Measurements from ENCODE around the gene DNAJC5. TPM values are rescaled to one million over a fixed set of nuclear protein-coding genes. Genes with fewer than 3 reads are reported as not detected.

Gene DNAJC5
- total and polyA plus RNA-seq, 2 experiments from 2014 or later, result 7.1 to 33.5 TPM

DNA sequence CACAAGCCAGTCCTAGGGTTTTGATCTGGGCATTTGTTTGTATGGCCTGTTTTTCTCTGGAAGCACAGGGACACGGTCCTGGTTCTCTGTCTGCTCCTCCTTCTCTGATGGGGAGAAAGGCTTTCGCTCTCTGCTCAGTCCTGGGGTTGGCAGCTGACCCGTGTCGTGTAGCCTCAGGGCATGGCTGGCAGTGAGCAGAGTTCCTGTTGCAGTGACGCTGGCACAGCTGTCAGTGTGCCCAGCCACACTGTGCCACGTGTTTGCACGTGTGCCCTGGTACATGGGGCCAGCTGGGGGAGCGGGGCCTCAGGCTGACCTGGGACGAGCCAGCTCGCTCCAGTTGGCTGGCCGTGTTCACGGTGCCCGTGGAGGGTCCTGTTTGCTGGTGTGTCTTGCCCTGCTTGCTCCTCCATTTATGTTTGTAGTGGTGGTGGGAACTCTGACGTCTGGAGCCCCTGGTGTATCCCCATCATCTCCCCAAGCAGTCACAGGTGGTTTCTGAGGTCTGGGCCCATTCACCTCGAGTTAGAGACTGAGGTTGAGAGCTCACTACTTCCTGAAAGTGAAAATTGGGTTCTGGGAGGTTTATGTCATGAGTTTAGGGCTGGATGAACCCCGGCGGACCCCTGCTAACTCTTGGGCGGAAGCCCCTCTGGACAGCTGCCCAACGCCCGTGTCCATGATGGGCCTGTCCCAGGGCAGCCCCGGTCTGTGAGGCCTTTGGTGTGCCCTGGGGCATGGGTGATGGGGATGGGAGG lies 10.2 kb upstream of the DNAJC5 start (continued):
- TF ChIP-seq EZH2phosphoT487 (IDR thresholded peaks at IDR 0.05; ENCODE audit: unreplicated experiment), result no peak
- no peak for TF ChIP-seq ZNF331 (CRISPR knock-in tag; IDR thresholded peaks at IDR 0.05; ENCODE audit: low read depth)
- TF ChIP-seq POLR2AphosphoS5 (IDR thresholded peaks at IDR 0.05; ENCODE audit: low read depth), result no peak
- TF ChIP-seq, protein P1, sequence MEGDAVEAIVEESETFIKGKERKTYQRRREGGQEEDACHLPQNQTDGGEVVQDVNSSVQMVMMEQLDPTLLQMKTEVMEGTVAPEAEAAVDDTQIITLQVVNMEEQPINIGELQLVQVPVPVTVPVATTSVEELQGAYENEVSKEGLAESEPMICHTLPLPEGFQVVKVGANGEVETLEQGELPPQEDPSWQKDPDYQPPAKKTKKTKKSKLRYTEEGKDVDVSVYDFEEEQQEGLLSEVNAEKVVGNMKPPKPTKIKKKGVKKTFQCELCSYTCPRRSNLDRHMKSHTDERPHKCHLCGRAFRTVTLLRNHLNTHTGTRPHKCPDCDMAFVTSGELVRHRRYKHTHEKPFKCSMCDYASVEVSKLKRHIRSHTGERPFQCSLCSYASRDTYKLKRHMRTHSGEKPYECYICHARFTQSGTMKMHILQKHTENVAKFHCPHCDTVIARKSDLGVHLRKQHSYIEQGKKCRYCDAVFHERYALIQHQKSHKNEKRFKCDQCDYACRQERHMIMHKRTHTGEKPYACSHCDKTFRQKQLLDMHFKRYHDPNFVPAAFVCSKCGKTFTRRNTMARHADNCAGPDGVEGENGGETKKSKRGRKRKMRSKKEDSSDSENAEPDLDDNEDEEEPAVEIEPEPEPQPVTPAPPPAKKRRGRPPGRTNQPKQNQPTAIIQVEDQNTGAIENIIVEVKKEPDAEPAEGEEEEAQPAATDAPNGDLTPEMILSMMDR (conservative IDR thresholded peaks at IDR 0.05; ENCODE audit: low read depth in 2 of 2), result no peak
- no peak for TF ChIP-seq CREB1 (CRISPR knock-in tag; IDR thresholded peaks at IDR 0.05; ENCODE audit: low read depth)
- TF ChIP-seq EZH2 (IDR thresholded peaks at IDR 0.05; ENCODE audit: low read depth, unreplicated experiment), result no peak

DNA sequence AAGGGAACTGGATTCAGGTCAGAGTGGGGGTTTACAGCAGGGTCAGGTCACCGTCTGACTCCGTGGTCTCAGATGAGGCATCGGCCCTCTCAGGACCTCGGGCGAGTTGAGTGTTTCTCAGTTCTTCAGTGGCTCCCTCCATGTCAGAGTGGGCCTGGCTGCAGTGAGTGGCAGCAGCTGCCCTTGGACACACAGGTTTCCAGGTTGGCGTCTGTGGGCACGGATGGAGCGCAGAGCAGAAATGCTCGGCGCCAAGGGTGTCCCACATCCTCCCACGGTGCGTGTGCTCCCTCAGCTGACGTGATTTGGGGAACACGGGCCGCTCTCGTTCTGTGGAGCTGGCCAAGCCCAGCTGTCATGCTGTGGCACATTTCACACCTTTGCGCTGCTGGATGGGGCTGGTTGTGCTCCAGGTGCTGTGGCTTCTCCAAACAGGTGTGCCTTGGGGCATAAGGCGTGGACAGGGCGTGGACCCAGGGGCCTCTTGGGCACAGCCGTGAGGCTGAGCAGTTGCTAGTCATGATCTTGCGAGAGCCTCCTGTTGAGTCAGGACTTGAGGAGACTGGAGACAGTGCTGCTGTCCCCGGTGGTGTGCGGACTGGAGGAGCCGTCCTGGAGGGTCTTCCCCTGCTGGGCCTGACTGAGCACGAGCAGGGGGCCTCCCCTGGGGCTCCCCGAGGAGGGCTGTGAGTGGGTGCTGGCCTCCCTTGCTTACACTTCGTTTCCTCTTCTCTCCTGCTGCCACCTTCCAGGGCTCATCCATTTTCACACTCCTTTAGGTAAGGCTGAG lies 9.5 kb upstream of the DNAJC5 start:
- peaks cover 8% of the 10 kb centered on the region; the same call in 1 of the 2 replicates for H3K79me2 ChIP-seq (replicated peaks; ENCODE audit: insufficient read depth)
- peaks cover 11% of the 10 kb centered on the region for H4K20me1 ChIP-seq (replicated peaks; ENCODE audit: insufficient read depth)
- peaks cover 11% of the 10 kb centered on the region; the same call in 1 of the 2 replicates for H3K36me3 ChIP-seq (ENCODE audit: insufficient read depth)

More for the DNA sequence above, 9.5 kb upstream of the DNAJC5 start:
- Histone ChIP-seq H3K27me3 (ENCODE audit: insufficient read depth) (no peaks in the 10 kb centered on the region), H3K4me2 (no peak overlapping the region), H2AFZ (no peak overlapping the region), H3K27ac (ENCODE audit: low read depth) (no peak overlapping the region), H3K4me3 (no peak overlapping the region), H3F3A (replicated peaks; ENCODE audit: low read depth) (peaks cover 13% of the 10 kb centered on the region; the same call in 1 of the 2 replicates), H3K4me1 (ENCODE audit: insufficient read depth) (no peaks in the 10 kb centered on the region), H3K9me2 (ENCODE audit: insufficient read depth) (no peaks in the 10 kb centered on the region)
- no peak for TF ChIP-seq POLR2AphosphoS5 (IDR thresholded peaks at IDR 0.05; ENCODE audit: low read depth)
- TF ChIP-seq, protein P1 (conservative IDR thresholded peaks at IDR 0.05; ENCODE audit: low read depth in 2 of 2), result no peak
- no peak for TF ChIP-seq ZNF331 (CRISPR knock-in tag; IDR thresholded peaks at IDR 0.05; ENCODE audit: low read depth)
- TF ChIP-seq CREB1 (CRISPR knock-in tag; IDR thresholded peaks at IDR 0.05; ENCODE audit: low read depth), result no peak
- TF ChIP-seq, protein P2, sequence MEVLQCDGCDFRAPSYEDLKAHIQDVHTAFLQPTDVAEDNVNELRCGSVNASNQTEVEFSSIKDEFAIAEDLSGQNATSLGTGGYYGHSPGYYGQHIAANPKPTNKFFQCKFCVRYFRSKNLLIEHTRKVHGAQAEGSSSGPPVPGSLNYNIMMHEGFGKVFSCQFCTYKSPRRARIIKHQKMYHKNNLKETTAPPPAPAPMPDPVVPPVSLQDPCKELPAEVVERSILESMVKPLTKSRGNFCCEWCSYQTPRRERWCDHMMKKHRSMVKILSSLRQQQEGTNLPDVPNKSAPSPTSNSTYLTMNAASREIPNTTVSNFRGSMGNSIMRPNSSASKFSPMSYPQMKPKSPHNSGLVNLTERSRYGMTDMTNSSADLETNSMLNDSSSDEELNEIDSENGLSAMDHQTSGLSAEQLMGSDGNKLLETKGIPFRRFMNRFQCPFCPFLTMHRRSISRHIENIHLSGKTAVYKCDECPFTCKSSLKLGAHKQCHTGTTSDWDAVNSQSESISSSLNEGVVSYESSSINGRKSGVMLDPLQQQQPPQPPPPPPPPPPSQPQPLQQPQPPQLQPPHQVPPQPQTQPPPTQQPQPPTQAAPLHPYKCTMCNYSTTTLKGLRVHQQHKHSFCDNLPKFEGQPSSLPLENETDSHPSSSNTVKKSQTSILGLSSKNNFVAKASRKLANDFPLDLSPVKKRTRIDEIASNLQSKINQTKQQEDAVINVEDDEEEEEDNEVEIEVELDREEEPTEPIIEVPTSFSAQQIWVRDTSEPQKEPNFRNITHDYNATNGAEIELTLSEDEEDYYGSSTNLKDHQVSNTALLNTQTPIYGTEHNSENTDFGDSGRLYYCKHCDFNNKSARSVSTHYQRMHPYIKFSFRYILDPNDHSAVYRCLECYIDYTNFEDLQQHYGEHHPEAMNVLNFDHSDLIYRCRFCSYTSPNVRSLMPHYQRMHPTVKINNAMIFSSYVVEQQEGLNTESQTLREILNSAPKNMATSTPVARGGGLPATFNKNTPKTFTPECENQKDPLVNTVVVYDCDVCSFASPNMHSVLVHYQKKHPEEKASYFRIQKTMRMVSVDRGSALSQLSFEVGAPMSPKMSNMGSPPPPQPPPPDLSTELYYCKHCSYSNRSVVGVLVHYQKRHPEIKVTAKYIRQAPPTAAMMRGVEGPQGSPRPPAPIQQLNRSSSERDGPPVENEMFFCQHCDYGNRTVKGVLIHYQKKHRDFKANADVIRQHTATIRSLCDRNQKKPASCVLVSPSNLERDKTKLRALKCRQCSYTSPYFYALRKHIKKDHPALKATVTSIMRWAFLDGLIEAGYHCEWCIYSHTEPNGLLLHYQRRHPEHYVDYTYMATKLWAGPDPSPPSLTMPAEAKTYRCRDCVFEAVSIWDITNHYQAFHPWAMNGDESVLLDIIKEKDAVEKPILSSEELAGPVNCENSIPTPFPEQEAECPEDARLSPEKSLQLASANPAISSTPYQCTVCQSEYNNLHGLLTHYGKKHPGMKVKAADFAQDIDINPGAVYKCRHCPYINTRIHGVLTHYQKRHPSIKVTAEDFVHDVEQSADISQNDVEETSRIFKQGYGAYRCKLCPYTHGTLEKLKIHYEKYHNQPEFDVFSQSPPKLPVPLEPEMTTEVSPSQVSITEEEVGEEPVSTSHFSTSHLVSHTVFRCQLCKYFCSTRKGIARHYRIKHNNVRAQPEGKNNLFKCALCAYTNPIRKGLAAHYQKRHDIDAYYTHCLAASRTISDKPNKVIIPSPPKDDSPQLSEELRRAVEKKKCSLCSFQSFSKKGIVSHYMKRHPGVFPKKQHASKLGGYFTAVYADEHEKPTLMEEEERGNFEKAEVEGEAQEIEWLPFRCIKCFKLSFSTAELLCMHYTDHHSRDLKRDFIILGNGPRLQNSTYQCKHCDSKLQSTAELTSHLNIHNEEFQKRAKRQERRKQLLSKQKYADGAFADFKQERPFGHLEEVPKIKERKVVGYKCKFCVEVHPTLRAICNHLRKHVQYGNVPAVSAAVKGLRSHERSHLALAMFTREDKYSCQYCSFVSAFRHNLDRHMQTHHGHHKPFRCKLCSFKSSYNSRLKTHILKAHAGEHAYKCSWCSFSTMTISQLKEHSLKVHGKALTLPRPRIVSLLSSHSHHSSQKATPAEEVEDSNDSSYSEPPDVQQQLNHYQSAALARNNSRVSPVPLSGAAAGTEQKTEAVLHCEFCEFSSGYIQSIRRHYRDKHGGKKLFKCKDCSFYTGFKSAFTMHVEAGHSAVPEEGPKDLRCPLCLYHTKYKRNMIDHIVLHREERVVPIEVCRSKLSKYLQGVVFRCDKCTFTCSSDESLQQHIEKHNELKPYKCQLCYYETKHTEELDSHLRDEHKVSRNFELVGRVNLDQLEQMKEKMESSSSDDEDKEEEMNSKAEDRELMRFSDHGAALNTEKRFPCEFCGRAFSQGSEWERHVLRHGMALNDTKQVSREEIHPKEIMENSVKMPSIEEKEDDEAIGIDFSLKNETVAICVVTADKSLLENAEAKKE (CRISPR knock-in tag; IDR thresholded peaks at IDR 0.05), result no peak
- TF ChIP-seq, protein P3, sequence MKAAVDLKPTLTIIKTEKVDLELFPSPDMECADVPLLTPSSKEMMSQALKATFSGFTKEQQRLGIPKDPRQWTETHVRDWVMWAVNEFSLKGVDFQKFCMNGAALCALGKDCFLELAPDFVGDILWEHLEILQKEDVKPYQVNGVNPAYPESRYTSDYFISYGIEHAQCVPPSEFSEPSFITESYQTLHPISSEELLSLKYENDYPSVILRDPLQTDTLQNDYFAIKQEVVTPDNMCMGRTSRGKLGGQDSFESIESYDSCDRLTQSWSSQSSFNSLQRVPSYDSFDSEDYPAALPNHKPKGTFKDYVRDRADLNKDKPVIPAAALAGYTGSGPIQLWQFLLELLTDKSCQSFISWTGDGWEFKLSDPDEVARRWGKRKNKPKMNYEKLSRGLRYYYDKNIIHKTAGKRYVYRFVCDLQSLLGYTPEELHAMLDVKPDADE (IDR thresholded peaks at IDR 0.05), result no peak
- TF ChIP-seq JUNB (IDR thresholded peaks at IDR 0.05; ENCODE audit: unreplicated experiment), result no peak
- no peak overlapping the region for H3K27ac Mint-ChIP-seq
- no peak overlapping the region for H3K4me3 Mint-ChIP-seq
- no peak for ATAC-seq
- H3K36me3 Mint-ChIP-seq (ENCODE audit: low read depth), result peaks cover 49% of the 10 kb centered on the region
- no peaks in the 10 kb centered on the region; the same call in 2 of the 3 replicates for H3K4me1 Mint-ChIP-seq
- DNase-seq (ENCODE audit: low spot score), result no peak
- H3K9me3 Mint-ChIP-seq, result no peaks in the 10 kb centered on the region
- H3K27me3 Mint-ChIP-seq (ENCODE audit: insufficient read depth, low read depth, poor library complexity), result peaks cover 19% of the 10 kb centered on the region
